Heart right ventricle (tissue), 16 donors: ENCODE results near the gene ARL6IP4. TPM values are rescaled to one million over a fixed set of nuclear protein-coding genes. Genes with fewer than 3 reads are reported as not detected.
"Not testable (repeated sequence)": the region's sequence is repeated elsewhere in the genome, so short reads cannot be mapped to it uniquely, and the experiment has no call there.

Experiments
- ATAC-seq, 8 donors: fragments of 200-7000 bp; cut with Tn5 transposase; one replicate each; pipeline ENCODE4 v1.9.1; 2020; ENCODE audit warnings: mild to moderate bottlenecking in 8 of 8, moderate library complexity in 8 of 8, moderate number of reproducible peaks in 1 of 8
- DNase-seq, 2 donors: peaks; one replicate each; pipeline ENCODE4 v3.0.0-alpha.2; 2020
- H3K27ac ChIP-seq, 10 donors: fragments of 200-600 bp; sonication (generic) in 2 of 10; one replicate each; pipeline versions ENCODE4 v1.5.0 to v1.8.0; 2020 to 2022; ENCODE audit warnings: mild to moderate bottlenecking in 3 of 10
- H3K27me3 ChIP-seq, 7 donors: fragments of 200-600 bp; one replicate each; pipeline ENCODE4 v1.8.0; 2021 to 2022; ENCODE audit warnings: mild to moderate bottlenecking in 2 of 7
- H3K36me3 ChIP-seq, 9 donors: fragments of 200-600 bp; sonication (generic) in 1 of 9; one replicate each; pipeline versions ENCODE4 v1.5.0 to v1.8.0; 2020 to 2022; ENCODE audit warnings: mild to moderate bottlenecking in 2 of 9
- H3K4me1 ChIP-seq, 9 donors: fragments of 200-600 bp; sonication (generic) in 1 of 9; one replicate each; pipeline versions ENCODE4 v1.5.0 to v1.8.0; 2020 to 2022; ENCODE audit warnings: mild to moderate bottlenecking in 4 of 9
- H3K4me3 ChIP-seq, 10 donors: fragments of 200-600 bp; sonication (generic) in 2 of 10; one replicate each; pipeline versions ENCODE4 v1.5.0 to v1.8.0; 2020 to 2022; ENCODE audit warnings: mild to moderate bottlenecking in 7 of 10, moderate library complexity in 2 of 10
- H3K9me3 ChIP-seq, 11 donors: fragments of 200-600 bp in 10 of 11; sonication (generic) in 2 of 11; one replicate each; pipeline versions ENCODE4 v1.5.0 to v1.8.0; 2013 to 2022; ENCODE audit warnings: mild to moderate bottlenecking in 2 of 11, control low read depth in 1 of 11, moderate library complexity in 1 of 11
- CTCF ChIP-seq, 9 donors: fragments of 200-600 bp; sonication (generic) in 2 of 9; IDR thresholded peaks; one replicate each; pipeline versions ENCODE4 v1.5.0 to v1.8.0; 2021 to 2022; ENCODE audit warnings: antibody characterized with exemption in 9 of 9, mild to moderate bottlenecking in 5 of 9, moderate library complexity in 1 of 9
- WGBS, 2 donors: extraction: QIAGEN DNeasy Blood & Tissue Kit; methylation state at CpG; one replicate each; pipeline ENCODE4 v1.1.7; 2013; ENCODE audit warnings: inconsistent platforms in 1 of 2; 5-methylcytosine and 5-hydroxymethylcytosine counted together
- intact Hi-C, 10 donors: fragments of 100-400 bp; cut with DNase I; formaldehyde crosslinking; loops; one replicate each; pipeline versions ENCODE4 v1.11.1 to v1.14.2; 2022
- polyA plus RNA-seq, 2 donors: library from polyadenylated mRNA; stranded (reverse); fragments of 200-250 nt; gene quantifications; one replicate each; pipeline ENCODE4 v1.2.3, GENCODE V29; 2013
- total RNA-seq, 10 donors: library from RNA; stranded (reverse); fragmentation: NEBNext Ultra II Directional in 3 of 10; extraction: Animal tissue kit (Norgen Biotek cat#: 25700) in 3 of 10; gene quantifications; one replicate each; pipeline versions ENCODE4 v1.2.1 to v1.2.4, GENCODE V29; 2021 to 2023
- donor health status: Arrhythmogenic right ventricular cardiomyopathy.
- donor health status: ischemic (EF 13 %, LVEDD 7.1; RV severe dilation, severe dysfunction).
- donor health status: healthy with polysubstance abuse.
- donor health status: DM: no; HTN: yes; CAD: no.
- donor health status: DM: no; HTN: no; CAD: no.
- donor health status: ischemic (EF 25% LVEDD 6.9; RV normal size, moderate dysfunction).
- donor health status: ischemic (EF 25% LVEDD 5.7; RV mildly dilated, moderate dysfunction).
- donor health status: healthy.
- donor health status: DM: yes; HTN: yes; CAD: no.
- donor health status: Ischemic cardiomyopathy.
- donor health status: ischemic (EF 35%, LVEDD 5.7; RV mildly dilated, moderate dysfunction).
- donor health status: nonischemic (EF 11% LVEDD 7.7; RV severe dilation, severe dysfunction).
- donor health status: DM: yes; HTN: yes; CAD: no.
- donor health status: PGD.
- donor health status: ischemic (EF 29% LVEDD 5.4; RV normal size, mild dysfunction).
- donor health status: nonischemic (EF 23%, LVEDD 6.1; RV moderate dilation, normal function).

The ARL6IP4 gene
- total and polyA plus RNA-seq, 12 donors: 125 to 319 (median 145) TPM

GRCh38 chr12:122935318-122935717 is 45.2 kb upstream of the ARL6IP4 start:
- ATAC-seq (peak in 1 of 8 donors; percentile 18), DNase-seq (no peak)
- H3K36me3 ChIP-seq: peaks cover 0 to 80% (median 4%) of the 10 kb centered on the region in 9 donors
- H3K4me1 ChIP-seq: no peaks in the 10 kb centered on the region
- H3K4me3 ChIP-seq: no peak overlapping the region
- no peaks in the 10 kb centered on the region for H3K9me3 ChIP-seq
- TF ChIP-seq CTCF (IDR thresholded peaks at IDR 0.05): no peak
- H3K27me3 ChIP-seq: no peaks in the 10 kb centered on the region
- intact Hi-C loops: no loop called here
- WGBS, 2 donors: 92 to 93% methylated on average over 8 of the region's 8 CpGs
- no peak overlapping the region for H3K27ac ChIP-seq

GRCh38 chr12:122937622-122938091 is 42.8 kb upstream of the ARL6IP4 start:
- no peak for TF ChIP-seq CTCF (IDR thresholded peaks at IDR 0.05)

GRCh38 chr12:122939125-122939524 is 41.4 kb upstream of the ARL6IP4 start:
- Histone ChIP-seq H3K4me3 (no peak overlapping the region), H3K27me3 (no peaks in the 10 kb centered on the region), H3K27ac (no peak overlapping the region), H3K4me1 (peaks cover 2 to 27% (median 17%) of the 10 kb centered on the region in 9 donors), H3K36me3 (peaks cover 0 to 57% (median 4%) of the 10 kb centered on the region in 9 donors), H3K9me3 (no peaks in the 10 kb centered on the region)
- 91 to 97% methylated on average over 4 of the region's 4 CpGs for WGBS, 2 donors
- ATAC-seq (no peak), DNase-seq (no peak)
- intact Hi-C loops: no loop called here
- TF ChIP-seq CTCF (IDR thresholded peaks at IDR 0.05): no peak

More at GRCh38 chr12:122937622-122938091, 42.8 kb upstream of the ARL6IP4 start:
- WGBS, 2 donors: 90 to 93% methylated on average over 3 of the region's 3 CpGs
- no peaks in the 10 kb centered on the region for H3K27me3 ChIP-seq
- no peak overlapping the region for H3K4me3 ChIP-seq
- intact Hi-C loops: no loop called here
- H3K27ac ChIP-seq: no peak overlapping the region
- no peaks in the 10 kb centered on the region for H3K9me3 ChIP-seq
- H3K4me1 ChIP-seq: peaks cover 0 to 13% (median 4%) of the 10 kb centered on the region in 9 donors
- H3K36me3 ChIP-seq: peaks cover 0 to 69% (median 4%) of the 10 kb centered on the region in 9 donors
- DNase-seq (no peak), ATAC-seq (no peak)

- 86 to 90% methylated on average over 5 of the region's 5 CpGs for WGBS, 2 donors
- Histone ChIP-seq H3K4me1 (peaks cover 7 to 45% (median 32%) of the 10 kb centered on the region in 9 donors), H3K36me3 (peaks cover 0 to 52% (median 1%) of the 10 kb centered on the region in 9 donors)
- H3K27ac ChIP-seq, intact Hi-C loops, H3K9me3 ChIP-seq, H3K4me3 ChIP-seq, DNase-seq, ATAC-seq, H3K27me3 ChIP-seq: not testable (repeated sequence)
Observed at GRCh38 chr12:122941351-122941750, 39.1 kb upstream of the ARL6IP4 start.

GRCh38 chr12:122942637-122943036 is 37.8 kb upstream of the ARL6IP4 start:
- H3K4me1 ChIP-seq: peaks cover 7 to 58% (median 45%) of the 10 kb centered on the region in 9 donors
- no peaks in the 10 kb centered on the region for H3K9me3 ChIP-seq
- no peak for DNase-seq
- intact Hi-C loops: no loop called here
- H3K27me3 ChIP-seq: no peaks in the 10 kb centered on the region
- peaks cover 0 to 40% (median 0%) of the 10 kb centered on the region in 9 donors for H3K36me3 ChIP-seq
- no peak overlapping the region for H3K4me3 ChIP-seq
- 84 to 91% methylated on average over 2 of the region's 2 CpGs for WGBS, 2 donors
- TF ChIP-seq CTCF (IDR thresholded peaks at IDR 0.05): no peak
- ATAC-seq: peak in 1 of 8 donors; percentile 16
- H3K27ac ChIP-seq: peak overlapping the region; percentile 28 to 91 (median 76)
